Spleen (tissue), 13 donors: Measurements from ENCODE around the gene DET1. TPM values are rescaled to one million over a fixed set of nuclear protein-coding genes. Genes with fewer than 3 reads are reported as not detected.

Experiments used
- DNase-seq: peaks from one replicate; pipeline ENCODE4 v3.0.0-alpha.2; 2020
- H3K27ac ChIP-seq, 8 donors: fragments of 200-600 bp; sonication (generic) in 7 of 8; 1 replicate in 4 of 8; 2 replicates in 4 of 8; pipeline versions ENCODE4 v1.5.0 to v1.8.0; 2016 to 2021; ENCODE audit warnings: inconsistent platforms in 4 of 8, mild to moderate bottlenecking in 4 of 8, moderate library complexity in 1 of 8
- H3K27me3 ChIP-seq, 7 donors: fragments of 200-600 bp; sonication (generic) in 6 of 7; replicated peaks in 1 of 7; 1 replicate in 4 of 7; 2 replicates in 3 of 7; pipeline versions ENCODE4 v1.5.0 to v1.8.0; 2016 to 2021; ENCODE audit warnings: inconsistent platforms in 3 of 7, mild to moderate bottlenecking in 1 of 7
- H3K36me3 ChIP-seq, 6 donors: fragments of 200-600 bp; sonication (generic) in 5 of 6; 1 replicate in 4 of 6; 2 replicates in 2 of 6; pipeline versions ENCODE4 v1.5.0 to v1.8.0; 2016 to 2021; ENCODE audit warnings: inconsistent platforms in 2 of 6
- H3K4me1 ChIP-seq, 6 donors: fragments of 200-600 bp; sonication (generic) in 5 of 6; 1 replicate in 3 of 6; 2 replicates in 3 of 6; pipeline versions ENCODE4 v1.5.0 to v1.8.0; 2016 to 2021; ENCODE audit warnings: inconsistent platforms in 3 of 6
- H3K4me3 ChIP-seq, 8 donors: fragments of 200-600 bp; sonication (generic) in 7 of 8; 1 replicate in 4 of 8; 2 replicates in 4 of 8; pipeline versions ENCODE4 v1.5.0 to v1.8.0; 2016 to 2021; ENCODE audit warnings: inconsistent platforms in 4 of 8, mild to moderate bottlenecking in 4 of 8, moderate library complexity in 2 of 8
- H3K9me3 ChIP-seq, 8 donors: fragments of 200-600 bp; sonication (generic) in 7 of 8; 1 replicate in 4 of 8; 2 replicates in 4 of 8; pipeline versions ENCODE4 v1.5.0 to v1.8.0; 2016 to 2021; ENCODE audit warnings: inconsistent platforms in 4 of 8
- POLR2A ChIP-seq, 3 donors: fragments of 450-650 bp; IDR thresholded peaks; one replicate each; pipeline ENCODE4 v1.5.1; 2017; ENCODE audit warnings: antibody characterized with exemption in 3 of 3, mild to moderate bottlenecking in 1 of 3
- POLR2AphosphoS5 ChIP-seq, 3 donors: sonication (generic); formaldehyde crosslinking; IDR thresholded peaks; one replicate each; pipeline ENCODE4 v1.5.1; 2017; ENCODE audit warnings: antibody characterized with exemption in 3 of 3
- WGBS, 5 donors: extraction: QIAGEN DNeasy Blood & Tissue Kit in 3 of 5; methylation state at CpG; one replicate each; pipeline versions ENCODE4 v1.1.5 to v1.1.7; 2013 to 2018; 5-methylcytosine and 5-hydroxymethylcytosine counted together
- intact Hi-C: fragments of 100-400 bp; cut with DNase I; formaldehyde crosslinking; loops from one replicate; pipeline ENCODE4 v1.15.0; 2023; ENCODE audit warnings: low total_unique reads
- long read RNA-seq, 2 donors: transcript quantifications; one replicate each; lab custom pipeline, GENCODE V29; 2026
- polyA plus RNA-seq, 3 donors: library from polyadenylated mRNA; stranded (reverse); fragments of 200-250 nt; gene quantifications; one replicate each; pipeline ENCODE4 v1.2.1, GENCODE V29; 2013
- total RNA-seq, 7 donors: library from RNA; depleted of rRNA in 3 of 7; stranded (reverse); fragments of >200 nt in 3 of 7; fragmentation: NEBNext Ultra II Directional in 4 of 7; extraction: Animal tissue kit (Norgen Biotek cat#: 25700) in 4 of 7; gene quantifications; one replicate each; pipeline versions ENCODE4 v1.1.0 to v1.2.1, GENCODE V29; 2016 to 2021
- TF ChIP-seq, protein P1 (sequence below), 11 experiments: fragments of 200-600 bp in 7 of 11; fragments of 450-650 bp in 4 of 11; sonication (generic) in 4 of 11; IDR thresholded peaks in 8 of 11; conservative IDR thresholded peaks in 3 of 11; 1 replicate in 7 of 11; 2 replicates in 4 of 11; pipeline versions ENCODE4 v1.4.0 to v1.8.0; 2016 to 2021; ENCODE audit warnings: antibody characterized with exemption in 11 of 11, inconsistent platforms in 4 of 11, mild to moderate bottlenecking in 1 of 11
- donor health status: healthy with polysubstance abuse.
- donor health status: DM: no; HTN: no; CAD: no; lungs with moderate emphysema.
- donor health status: DM: no; HTN: no; CAD: no.
- donor health status: Bipolar disorder and iron deficiency.
- donor health status: healthy.
- donor health status: DM: no; HTN: no; CAD: no.
- donor health status: DM: yes; HTN: yes; CAD: no.

The DET1 gene
- total RNA-seq (10 to 100 TPM in 1 of 7 donors, 1 to 10 TPM in 6; 5.1 to 11.5 (median 9.2) TPM), polyA plus RNA-seq (1 to 10 TPM; 1.3 to 2.8 (median 2.7) TPM)
- long read RNA-seq, donor 1, transcript DET1-208 (1 exons, 3,844 nt) = major isoform, 6 of 9 reads
- long read RNA-seq, donor 1, partial matches to known transcripts = 0 of 9 reads
- long read RNA-seq, donor 1, other reads (novel, unspliced or antisense) = 0 of 9 reads
- long read RNA-seq, donor 2, partial matches to known transcripts = 0 of 2 reads
- long read RNA-seq, donor 2, other reads (novel, unspliced or antisense) = 0 of 2 reads

DNA sequence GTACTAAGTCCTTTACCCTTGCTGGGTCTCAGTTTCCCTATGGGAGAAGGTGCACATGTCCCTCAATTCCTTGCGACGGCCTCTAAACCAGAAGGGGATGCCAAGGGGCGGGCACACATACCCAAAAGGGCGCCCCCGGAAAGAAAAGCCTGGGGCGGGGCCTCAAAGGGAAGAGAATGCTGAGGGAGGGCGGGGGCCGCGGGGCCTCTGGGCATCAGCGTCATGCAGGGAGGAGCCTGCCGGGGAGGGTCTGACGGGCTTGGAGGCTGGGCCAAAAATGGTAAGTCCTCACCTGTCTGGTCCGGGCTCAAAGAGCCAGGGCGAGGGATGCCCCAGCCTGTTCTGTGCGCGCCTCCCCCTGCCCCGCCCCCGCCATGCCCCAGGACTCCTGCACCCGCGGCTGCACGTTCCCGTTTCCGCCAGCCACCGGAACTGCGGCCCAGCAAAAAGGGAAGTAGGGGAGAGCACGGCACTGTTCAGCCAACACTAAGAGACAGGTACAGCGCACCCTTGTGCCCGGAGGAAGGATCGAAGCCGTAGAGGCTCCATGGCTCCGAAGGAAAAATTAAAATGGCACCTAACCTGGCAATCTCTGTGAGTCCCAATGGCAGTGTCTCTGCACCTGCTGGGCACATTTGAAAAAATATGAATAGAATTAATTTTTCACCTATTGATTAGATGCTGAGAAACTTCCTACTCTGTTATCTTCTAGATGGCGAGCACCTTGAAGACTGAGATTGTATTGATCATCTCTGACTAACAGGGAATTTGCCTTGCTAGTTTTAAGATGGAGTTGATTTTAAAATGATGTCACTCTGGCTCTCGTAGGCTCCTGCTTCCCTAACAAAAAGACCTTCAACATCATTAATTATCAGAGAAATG is at the start of gene DET1:
Gene DET1, minus strand, starts transcription at position 434 of the 882 bp plus-strand sequence. CDS start 14,976 bp downstream, outside the sequence.
- peak within 1 kb of the TSS; percentile 60 to 95 (median 90) for H3K27ac ChIP-seq
- H3K9me3 ChIP-seq = no peaks in the 10 kb centered on the region
- H3K4me1 ChIP-seq = peaks cover 0 to 14% (median 10%) of the 10 kb centered on the region in 6 donors
- peak within 1 kb of the TSS; percentile 42 to 91 (median 69) for H3K4me3 ChIP-seq
- no peaks in the 10 kb centered on the region for H3K27me3 ChIP-seq
- DNase-seq = peak; percentile 99
- WGBS, 5 donors = 3 to 4% (median 4%) methylated on average over 29 to 33 of the region's 33 CpGs
- TF ChIP-seq POLR2A (IDR thresholded peaks at IDR 0.05) = no peak
- TF ChIP-seq POLR2AphosphoS5 (IDR thresholded peaks at IDR 0.05) = peak; percentile 86 to 90 (median 90)
- TF ChIP-seq, protein P1, sequence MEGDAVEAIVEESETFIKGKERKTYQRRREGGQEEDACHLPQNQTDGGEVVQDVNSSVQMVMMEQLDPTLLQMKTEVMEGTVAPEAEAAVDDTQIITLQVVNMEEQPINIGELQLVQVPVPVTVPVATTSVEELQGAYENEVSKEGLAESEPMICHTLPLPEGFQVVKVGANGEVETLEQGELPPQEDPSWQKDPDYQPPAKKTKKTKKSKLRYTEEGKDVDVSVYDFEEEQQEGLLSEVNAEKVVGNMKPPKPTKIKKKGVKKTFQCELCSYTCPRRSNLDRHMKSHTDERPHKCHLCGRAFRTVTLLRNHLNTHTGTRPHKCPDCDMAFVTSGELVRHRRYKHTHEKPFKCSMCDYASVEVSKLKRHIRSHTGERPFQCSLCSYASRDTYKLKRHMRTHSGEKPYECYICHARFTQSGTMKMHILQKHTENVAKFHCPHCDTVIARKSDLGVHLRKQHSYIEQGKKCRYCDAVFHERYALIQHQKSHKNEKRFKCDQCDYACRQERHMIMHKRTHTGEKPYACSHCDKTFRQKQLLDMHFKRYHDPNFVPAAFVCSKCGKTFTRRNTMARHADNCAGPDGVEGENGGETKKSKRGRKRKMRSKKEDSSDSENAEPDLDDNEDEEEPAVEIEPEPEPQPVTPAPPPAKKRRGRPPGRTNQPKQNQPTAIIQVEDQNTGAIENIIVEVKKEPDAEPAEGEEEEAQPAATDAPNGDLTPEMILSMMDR (IDR thresholded peaks at IDR 0.05 in 8 of 11, conservative IDR thresholded peaks at IDR 0.05 in 3 of 11) = peak; percentile 52 to 92 (median 84)
- intact Hi-C loops = no loop called here
- peaks cover 0 to 6% (median 0%) of the 10 kb centered on the region in 6 donors for H3K36me3 ChIP-seq

DNA sequence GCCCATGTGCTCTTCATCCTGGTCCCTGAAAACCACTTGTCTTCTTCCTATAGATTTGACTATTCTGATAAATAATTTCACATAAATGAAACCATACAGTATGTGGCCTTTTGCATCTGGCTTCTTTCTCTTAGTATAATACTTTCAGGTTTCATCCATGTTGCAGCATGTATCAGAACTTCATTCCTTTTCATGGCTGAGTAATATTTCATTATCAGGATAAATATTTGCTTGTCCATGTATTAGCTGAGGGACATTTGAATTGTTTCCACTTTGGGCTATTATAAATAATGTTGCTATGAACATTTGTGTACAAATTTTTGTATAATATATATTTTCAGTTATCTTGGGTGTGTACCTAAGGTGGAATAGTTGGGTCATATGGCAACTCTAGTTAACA is 44.9 kb upstream of the DET1 start:
- Histone ChIP-seq H3K27me3 (no peaks in the 10 kb centered on the region), H3K27ac (no peak overlapping the region), H3K36me3 (no peaks in the 10 kb centered on the region), H3K9me3 (no peaks in the 10 kb centered on the region), H3K4me1 (no peaks in the 10 kb centered on the region), H3K4me3 (no peak overlapping the region)
- TF ChIP-seq POLR2AphosphoS5 (IDR thresholded peaks at IDR 0.05) = no peak
- no peak for TF ChIP-seq POLR2A (IDR thresholded peaks at IDR 0.05)
- no peak for DNase-seq
- intact Hi-C loops = no loop called here

DNA sequence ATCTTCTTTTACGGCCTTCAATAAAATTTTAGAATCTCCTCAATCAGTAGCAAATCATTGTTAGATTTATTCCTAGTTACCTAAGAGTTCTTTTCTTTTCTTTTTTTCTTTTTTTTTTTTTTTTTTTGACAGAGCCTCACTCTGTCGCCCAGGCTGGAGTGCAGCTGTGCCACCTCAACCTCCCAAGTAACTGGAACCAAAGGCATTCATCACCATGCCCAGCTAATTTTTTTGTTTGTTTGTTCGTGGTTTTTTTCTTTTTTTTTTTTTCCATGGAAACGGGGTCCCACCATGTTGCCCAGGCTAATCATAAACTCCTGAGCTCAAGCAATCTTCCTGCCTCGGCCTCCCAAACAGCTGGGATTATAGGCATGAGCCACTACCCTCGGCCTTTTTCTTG is 44.3 kb upstream of the DET1 start:
- Histone ChIP-seq H3K4me1 (no peaks in the 10 kb centered on the region), H3K27me3 (no peaks in the 10 kb centered on the region), H3K36me3 (no peaks in the 10 kb centered on the region), H3K9me3 (no peaks in the 10 kb centered on the region), H3K4me3 (no peak overlapping the region), H3K27ac (no peak overlapping the region)
- no peak for DNase-seq
- TF ChIP-seq POLR2A (IDR thresholded peaks at IDR 0.05) = no peak
- TF ChIP-seq, protein P1 (IDR thresholded peaks at IDR 0.05 in 8 of 11, conservative IDR thresholded peaks at IDR 0.05 in 3 of 11) = no peak
- TF ChIP-seq POLR2AphosphoS5 (IDR thresholded peaks at IDR 0.05) = no peak
- WGBS, 5 donors = 77 to 91% (median 85%) methylated on average over 6 of the region's 6 CpGs
- intact Hi-C loops = no loop called here

- peaks cover 0 to 6% (median 0%) of the 10 kb centered on the region in 8 donors for H3K9me3 ChIP-seq
- no peaks in the 10 kb centered on the region for H3K36me3 ChIP-seq
- H3K27me3 ChIP-seq = no peaks in the 10 kb centered on the region
- 62 to 80% (median 72%) methylated on average over 4 of the region's 4 CpGs for WGBS, 5 donors
- intact Hi-C loops = no loop called here
- no peak for DNase-seq
- no peaks in the 10 kb centered on the region for H3K4me1 ChIP-seq
- H3K27ac ChIP-seq = no peak overlapping the region
- H3K4me3 ChIP-seq = no peak overlapping the region
- TF ChIP-seq, protein P1 (IDR thresholded peaks at IDR 0.05 in 8 of 11, conservative IDR thresholded peaks at IDR 0.05 in 3 of 11) = no peak
- TF ChIP-seq POLR2AphosphoS5 (IDR thresholded peaks at IDR 0.05) = no peak
- no peak for TF ChIP-seq POLR2A (IDR thresholded peaks at IDR 0.05)
Observed at GRCh38 chr15:88586401-88587162, 40.1 kb upstream of the DET1 start.
